ENCODE data around the gene OPN3.
A peak's percentile ranks its signal among the peaks of the same experiment; 100 is the strongest.

The OPN3 gene

DNA sequence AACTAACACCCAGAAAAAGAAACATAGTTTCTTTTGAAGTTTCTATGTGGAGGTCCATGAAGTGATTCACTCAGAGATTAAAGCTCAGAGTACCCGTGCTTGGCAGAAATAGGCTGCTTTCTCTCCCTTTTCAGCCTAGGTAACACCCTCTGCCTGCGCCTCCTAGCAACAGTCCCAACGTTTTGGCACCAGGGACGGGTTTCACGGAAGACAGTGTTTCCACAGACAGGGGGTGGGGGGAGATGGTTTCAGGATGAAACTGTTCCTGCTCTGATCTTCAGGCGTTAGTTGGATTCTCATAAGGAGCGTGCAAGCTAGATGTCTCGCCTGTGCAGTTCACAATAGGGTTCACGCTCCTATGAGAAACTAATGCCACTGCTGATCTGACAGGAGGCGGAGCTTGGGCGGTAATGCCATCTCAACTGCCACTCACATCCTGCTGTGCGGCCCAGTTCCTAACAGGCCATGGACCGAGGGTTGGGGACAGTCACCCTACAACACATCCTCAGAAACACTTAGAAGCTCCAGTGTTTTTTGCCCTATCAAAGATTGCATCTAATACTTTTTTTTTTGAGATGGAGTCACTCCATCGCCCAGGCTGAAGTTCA is 53.2 kb downstream of the OPN3 start:
- no peak for DNase-seq

DNA sequence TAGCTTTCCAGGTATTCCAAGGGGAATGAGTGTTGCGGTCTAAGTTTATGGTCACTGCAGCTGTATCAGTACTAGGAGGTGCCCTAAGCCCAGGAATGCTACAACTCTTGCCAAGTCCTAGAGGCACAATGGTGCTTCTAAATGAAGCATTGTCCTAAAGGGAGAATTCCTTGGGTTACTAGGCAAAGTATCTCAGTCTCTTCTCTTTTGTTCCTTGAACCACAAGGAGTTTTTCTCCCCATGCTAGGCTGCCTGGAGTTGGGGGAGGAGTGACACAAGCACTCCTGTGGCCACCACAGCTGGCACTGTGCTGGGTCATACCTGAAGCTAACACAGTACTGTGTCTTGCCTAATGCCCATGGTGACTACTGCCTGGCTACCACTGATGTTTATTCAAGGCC is 57.2 kb downstream of the OPN3 start:
- no peak for DNase-seq

DNA sequence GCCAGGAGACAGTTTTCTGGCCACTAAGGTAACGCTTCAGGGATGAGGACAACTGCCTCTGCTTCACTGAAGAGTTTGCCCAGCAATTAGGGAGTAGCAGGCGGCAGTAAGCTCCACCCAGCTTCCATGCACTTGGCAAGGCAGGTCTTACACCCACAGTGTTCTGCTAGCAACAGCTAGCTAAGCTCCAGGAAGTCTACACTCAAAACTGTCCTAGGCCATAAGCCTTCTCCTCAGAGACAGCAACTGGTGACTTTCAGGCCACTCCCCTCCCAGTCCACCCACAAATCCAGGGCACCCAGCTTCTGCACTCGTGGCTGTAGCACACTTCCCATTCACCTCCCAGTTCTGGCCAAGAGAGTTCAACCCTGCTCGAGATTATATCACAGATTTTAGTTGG is 60.7 kb downstream of the OPN3 start:
- DNase-seq: no peak

DNA sequence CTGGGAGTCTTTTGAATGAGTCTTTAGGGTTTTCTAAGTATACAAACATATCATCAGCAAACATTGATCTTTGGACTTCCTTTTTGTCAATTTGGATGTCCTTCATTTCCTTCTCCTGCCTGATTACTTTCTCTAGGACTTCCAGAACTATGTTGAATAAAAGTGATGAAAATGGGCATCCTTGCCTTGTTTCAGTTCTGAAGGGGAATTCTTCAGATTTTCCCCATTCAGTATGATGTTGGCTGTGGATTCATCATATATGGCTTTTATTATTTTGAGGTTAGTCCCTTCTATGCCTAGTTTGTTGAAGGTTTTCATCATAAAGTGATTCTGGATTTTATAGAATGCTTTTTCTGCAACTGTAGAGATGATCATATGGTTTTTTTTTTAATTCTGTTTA is 66.0 kb downstream of the OPN3 start:
- no peak for DNase-seq

DNA sequence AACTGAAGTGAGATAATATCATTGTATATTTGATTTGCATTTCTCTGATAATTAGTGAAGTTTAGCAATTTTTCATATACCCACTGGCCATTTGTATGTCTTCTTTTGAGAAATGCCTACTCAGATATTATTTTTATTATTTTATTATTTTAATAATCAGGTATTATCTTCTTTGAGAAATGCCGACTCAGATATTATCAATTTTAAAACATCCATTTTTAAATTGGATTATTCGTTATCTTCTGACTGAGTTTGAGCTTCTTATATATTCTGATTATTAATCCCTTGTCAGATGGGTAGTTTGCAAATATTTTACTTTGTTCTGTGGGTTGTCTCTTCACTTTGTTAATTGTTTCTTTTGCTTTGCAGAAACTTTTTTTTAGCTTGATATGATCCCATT is 70.3 kb downstream of the OPN3 start:
- DNase-seq: no peak

DNA sequence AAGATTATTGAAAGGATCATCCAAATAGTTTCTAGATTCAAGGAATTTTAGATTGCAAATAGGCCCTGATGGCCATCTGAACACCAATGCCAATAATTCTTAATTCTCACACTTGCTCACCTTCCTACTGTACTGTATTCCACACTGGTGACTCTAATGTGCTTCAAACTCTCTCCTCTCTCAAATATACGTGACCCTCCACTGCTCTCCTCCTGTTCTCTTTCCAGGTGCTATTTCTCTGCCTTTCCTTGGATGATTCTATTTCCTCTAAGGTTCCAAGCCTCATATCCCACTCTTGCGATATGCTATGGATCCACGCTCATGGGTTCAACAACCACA is 79.4 kb downstream of the OPN3 start:
- no peak for DNase-seq

DNA sequence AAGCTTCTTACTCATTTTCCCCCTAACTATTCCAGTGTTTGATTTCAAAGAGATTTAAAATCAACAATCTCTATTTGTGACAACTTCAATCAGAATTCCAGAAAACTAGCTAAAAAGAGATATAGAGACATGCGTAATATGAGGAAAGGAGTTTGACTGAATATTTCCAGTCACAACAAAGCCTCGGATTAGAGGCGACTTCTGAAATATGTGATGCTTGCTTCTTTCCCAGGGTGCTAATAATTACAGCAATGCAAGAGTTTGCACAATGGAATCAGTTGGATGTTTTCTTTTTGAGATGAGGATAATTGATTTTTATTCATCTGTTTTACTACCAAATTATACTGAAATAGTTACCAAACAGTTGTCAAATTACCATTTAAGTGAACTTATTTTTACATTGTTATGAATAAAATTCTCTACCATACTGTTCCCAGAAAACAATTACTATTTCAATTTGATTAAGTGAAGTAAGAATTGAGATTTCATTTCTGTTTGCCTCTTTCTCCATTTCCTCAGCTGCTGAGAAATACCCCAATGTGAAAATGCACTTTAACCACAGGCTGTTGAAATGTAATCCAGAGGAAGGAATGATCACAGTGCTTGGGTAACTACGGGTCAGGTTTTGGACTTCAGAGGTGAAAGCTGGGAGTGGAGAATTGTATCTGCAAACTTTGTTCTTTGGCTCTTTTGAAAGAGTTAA is 79.9 kb downstream of the OPN3 start:
- no peak for DNase-seq

DNA sequence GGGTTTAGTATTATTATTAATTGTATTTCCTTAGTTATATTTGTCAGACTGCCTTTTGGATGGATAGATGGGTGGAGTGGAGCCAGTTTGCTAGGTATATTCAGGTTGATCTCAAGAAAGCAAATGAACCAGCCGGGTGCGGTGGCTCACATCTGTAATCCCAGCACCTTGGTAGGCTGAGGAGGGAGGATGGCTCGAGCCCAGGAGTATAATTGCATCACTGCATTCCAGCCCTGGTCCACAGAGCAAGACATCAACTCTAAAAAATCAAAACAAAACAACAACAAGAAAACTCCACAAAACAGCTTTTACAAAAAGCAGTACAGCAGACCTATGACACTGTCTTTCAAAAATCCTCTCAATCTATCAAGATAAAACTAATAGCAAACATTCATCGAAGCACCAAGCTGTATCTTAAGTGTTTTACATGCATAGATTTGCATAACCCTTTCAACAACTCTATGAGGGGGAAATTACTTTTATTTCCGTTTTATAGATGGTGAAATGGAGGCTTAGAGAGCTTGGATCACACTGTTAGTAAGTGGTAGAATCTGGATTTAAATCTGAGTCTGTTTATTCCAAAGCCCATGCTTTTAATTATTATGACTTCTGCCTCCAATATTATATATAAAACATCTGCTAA is 82.5 kb downstream of the OPN3 start:
- DNase-seq: no peak

DNA sequence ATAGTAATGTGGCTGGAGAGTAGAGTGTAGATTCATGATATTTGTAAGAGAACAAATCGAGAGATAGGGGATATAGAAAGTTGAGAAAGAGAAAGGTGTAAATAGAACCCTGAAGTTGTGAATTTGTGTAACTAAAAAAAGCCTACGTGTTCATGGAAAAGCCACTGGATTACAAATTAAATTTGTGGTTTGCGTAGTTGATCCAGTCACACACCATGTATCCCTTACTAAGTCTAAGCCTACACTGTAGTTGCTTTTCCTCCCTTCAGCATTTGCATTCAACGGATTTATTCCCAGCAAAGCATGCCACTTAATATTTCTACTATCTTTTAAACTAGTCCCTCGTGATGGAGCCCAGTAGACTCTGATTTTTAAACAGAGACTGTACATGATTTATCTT is 83.1 kb downstream of the OPN3 start:
- no peak for DNase-seq

DNA sequence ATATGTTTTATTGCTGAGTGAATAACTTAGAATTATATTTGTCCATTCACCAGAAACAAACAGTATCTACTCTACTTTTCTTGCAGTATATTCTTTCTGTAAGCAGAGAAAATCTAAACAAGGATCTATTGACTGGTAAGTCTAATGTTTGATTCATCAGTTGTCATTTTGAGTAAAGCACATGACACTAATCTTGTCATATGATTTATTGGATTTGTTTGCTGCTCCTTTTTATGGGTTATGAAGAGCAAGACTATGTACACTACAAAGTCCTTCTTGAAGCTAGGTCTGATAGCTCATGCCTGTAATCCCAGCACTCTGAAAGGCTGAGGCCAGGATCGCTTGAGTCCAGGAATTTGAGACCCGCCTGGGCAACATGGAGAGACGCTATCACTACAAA is 84.6 kb downstream of the OPN3 start:
- DNase-seq: no peak

DNA sequence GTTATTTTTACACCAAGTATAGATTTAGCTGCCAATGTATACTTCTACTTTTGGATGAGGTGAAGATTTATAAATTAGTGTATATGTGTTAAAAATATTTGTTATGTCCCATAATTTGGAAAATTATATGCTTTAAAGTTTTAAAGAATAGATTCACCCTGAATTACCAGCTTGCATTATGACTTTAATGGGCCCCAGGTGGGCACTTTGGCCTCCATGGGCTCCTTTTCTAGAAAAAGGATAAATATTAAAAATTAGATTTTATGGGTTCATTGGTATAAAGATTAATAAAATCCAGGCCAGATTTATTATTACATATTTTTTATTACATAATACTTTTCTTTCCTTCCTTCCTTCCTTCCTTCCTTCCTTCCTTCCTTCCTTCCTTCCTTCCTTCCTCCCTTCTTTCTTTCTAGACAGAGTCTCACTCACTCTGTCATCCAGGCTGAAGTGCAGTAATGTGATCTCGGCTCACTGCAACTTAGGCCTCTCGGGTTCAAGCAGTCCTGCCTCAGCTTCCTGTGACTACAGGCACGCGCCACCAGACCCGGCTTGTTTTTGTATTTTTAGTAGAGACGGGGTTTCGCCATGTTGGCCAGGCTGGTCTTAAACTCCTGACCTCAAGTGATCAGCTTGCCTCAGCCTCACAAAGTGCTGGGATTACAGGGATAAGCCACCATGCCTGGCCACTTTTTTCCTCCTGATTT is 86.1 kb downstream of the OPN3 start:
- no peak for DNase-seq

DNA sequence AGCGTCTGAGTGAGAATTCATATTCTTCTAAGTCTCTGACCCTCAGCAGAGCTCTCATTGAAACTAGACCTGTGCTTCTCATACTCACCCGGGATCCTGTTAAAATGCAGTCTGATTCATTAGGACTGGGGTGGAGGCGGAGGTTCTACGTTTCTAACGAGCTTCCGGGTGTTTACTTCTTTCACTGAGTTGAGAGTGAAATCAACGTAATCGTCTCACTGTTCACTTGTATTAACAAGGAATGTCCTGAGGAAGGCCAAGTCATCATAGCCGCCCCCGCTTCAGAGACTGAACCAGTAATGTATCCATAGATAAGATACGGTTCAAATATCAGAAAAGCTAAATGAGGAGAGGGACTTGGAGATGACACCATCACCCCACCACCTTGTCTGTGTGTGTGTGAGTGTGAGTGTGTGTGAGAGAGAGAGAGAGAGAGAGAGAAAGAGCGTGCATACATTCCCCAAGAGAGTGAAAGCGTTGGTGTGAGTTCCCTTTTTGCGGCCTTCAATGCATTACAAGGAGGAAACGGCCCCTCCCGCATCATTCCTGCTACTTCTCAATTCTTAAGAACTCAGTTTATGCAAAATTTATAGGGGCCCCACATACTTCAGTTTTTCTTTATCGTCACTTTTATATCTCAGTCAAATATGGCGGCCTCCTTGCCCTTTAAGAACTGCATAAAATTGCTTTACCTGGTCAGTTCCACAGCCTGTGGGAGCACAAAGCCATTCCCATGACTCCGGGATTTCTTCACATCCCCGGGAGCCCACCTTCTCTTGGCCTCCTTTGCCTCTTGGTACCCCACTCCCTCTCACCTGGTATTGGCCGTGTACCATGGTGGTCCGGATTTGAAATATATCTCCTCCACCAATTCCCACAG is 88.2 kb downstream of the OPN3 start:
- DNase-seq: peak; percentile 45

DNA sequence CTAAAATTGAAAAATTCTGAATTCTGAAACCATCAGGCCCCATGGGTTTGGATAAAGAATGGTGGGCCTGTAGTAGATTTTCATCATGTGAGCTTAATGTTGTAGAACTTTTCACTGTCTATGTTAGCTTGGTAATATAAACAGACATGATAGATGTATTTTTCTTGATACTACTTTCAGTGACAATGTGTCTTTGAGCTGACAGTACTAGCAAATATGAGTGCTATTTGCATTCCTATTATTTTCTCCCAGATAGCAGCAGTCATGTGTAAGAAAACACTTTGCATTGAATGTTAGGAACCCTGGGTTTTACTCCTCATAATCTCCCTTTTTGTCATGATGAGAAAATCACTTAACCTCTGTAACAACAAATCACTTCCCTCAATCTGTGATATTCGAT is 89.9 kb downstream of the OPN3 start:
- DNase-seq: no peak

DNA sequence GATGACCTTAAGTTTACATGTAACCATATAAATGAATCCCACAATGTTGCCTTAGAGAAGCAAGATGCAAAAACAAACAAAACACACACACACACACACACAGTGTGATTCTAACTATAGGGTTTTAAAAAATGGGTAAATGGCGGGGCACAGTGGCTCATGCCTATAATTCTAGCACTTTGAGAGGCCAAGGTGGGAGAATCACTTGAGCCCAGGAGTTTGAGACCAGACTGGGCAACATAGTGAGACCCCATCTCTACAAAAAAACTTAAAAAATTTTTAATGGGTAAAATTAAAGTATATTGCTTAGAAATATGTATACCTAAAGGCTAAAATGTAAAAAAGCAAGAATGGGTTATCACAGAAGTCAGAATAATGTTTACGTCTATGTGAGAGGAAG is 92.2 kb downstream of the OPN3 start:
- no peak for DNase-seq

All from central memory CD4-positive, alpha-beta T cell (primary cell).